ENCODE measurements around the gene LEO1. TPM values are rescaled to one million over a fixed set of nuclear protein-coding genes. Genes with fewer than 3 reads are reported as not detected.

Gene LEO1
- total RNA-seq, 4 donors from 2014 or later = 23.9 to 53.6 (median 27.3) TPM

GRCh38 chr15:52018693-52019393 lies 47.3 kb upstream of the LEO1 start, which contains the start of gene MAPK6:
Gene MAPK6 (plus strand): TSS chr15:52019219. CDS start chr15:52046461, 27,242 bp downstream.
- Histone ChIP-seq H3K27me3 (no peaks in the 10 kb centered on the region), H3K27ac (peak within 1 kb of the TSS; percentile 90 to 98 (median 92)), H3K4me1 (peaks cover 0 to 9% (median 2%) of the 10 kb centered on the region in 4 donors), H3K4me3 (peak within 1 kb of the TSS; percentile 54 to 86 (median 77)), H3K9me3 (no peaks in the 10 kb centered on the region), H3K36me3 (no peaks in the 10 kb centered on the region)
- peak; percentile 92 to 97 (median 95) for DNase-seq
- TF ChIP-seq, protein P1, sequence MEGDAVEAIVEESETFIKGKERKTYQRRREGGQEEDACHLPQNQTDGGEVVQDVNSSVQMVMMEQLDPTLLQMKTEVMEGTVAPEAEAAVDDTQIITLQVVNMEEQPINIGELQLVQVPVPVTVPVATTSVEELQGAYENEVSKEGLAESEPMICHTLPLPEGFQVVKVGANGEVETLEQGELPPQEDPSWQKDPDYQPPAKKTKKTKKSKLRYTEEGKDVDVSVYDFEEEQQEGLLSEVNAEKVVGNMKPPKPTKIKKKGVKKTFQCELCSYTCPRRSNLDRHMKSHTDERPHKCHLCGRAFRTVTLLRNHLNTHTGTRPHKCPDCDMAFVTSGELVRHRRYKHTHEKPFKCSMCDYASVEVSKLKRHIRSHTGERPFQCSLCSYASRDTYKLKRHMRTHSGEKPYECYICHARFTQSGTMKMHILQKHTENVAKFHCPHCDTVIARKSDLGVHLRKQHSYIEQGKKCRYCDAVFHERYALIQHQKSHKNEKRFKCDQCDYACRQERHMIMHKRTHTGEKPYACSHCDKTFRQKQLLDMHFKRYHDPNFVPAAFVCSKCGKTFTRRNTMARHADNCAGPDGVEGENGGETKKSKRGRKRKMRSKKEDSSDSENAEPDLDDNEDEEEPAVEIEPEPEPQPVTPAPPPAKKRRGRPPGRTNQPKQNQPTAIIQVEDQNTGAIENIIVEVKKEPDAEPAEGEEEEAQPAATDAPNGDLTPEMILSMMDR (IDR thresholded peaks at IDR 0.05) = peak in 2 of 6 experiments; percentile 5 to 7
- TF ChIP-seq POLR2A (IDR thresholded peaks at IDR 0.05) = peak; percentile 90 to 96

DNA sequence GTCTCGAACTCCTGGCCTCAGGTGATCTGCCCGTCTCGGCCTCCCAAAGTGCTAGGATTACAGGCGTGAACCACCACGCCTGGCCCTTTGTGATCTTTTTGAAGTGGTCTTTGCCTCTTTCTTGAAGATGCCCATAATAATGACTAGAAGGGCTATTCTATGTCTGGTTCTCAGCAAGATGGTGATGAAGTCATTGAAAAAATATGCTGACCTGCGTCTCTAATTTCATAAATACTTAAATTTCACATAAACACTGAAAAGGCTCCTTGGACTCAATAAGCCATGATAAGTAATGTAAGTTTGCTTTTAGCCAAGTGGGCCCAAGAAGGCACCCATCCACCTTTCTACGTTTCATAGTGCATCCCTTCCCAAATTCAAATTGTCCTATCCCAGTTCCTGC lies 46.7 kb upstream of the LEO1 start:
- no peaks in the 10 kb centered on the region for H3K27me3 ChIP-seq
- H3K27ac ChIP-seq = peak overlapping the region in 3 of 4 donors; percentile 90 to 98 (median 92)
- H3K4me1 ChIP-seq = peaks cover 0 to 9% (median 2%) of the 10 kb centered on the region in 4 donors
- no peak for DNase-seq
- H3K4me3 ChIP-seq = peak overlapping the region in 3 of 4 donors; percentile 54 to 86 (median 78)
- no peaks in the 10 kb centered on the region for H3K9me3 ChIP-seq
- H3K36me3 ChIP-seq = no peaks in the 10 kb centered on the region
- TF ChIP-seq, protein P1 (IDR thresholded peaks at IDR 0.05) = no peak
- TF ChIP-seq POLR2A (IDR thresholded peaks at IDR 0.05) = no peak

DNA sequence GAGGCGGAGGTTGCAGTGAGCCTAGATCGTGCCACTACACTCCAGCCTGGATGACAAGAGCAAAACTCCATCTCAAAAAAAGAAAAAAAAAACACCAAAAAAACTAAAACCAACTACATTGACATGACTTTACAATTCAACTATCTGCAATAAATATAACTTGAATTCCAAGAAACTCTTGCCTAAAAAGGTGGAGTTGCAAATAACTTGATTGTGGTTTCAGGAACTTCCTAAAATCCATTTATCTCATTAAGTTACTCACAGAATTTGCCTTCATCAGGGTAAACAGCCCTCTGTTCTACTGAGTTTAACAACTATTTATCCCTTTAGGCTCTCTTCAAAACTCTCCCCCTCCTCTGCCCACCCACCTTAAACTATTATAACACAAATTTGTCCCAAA lies 44.7 kb upstream of the LEO1 start:
- Histone ChIP-seq H3K27me3 (no peaks in the 10 kb centered on the region), H3K4me1 (peaks cover 0 to 3% (median under 1%) of the 10 kb centered on the region in 4 donors), H3K36me3 (no peaks in the 10 kb centered on the region), H3K9me3 (no peaks in the 10 kb centered on the region), H3K4me3 (no peak overlapping the region), H3K27ac (no peak overlapping the region)
- TF ChIP-seq, protein P1 (IDR thresholded peaks at IDR 0.05) = no peak
- TF ChIP-seq POLR2A (IDR thresholded peaks at IDR 0.05) = no peak
- DNase-seq = no peak

DNA sequence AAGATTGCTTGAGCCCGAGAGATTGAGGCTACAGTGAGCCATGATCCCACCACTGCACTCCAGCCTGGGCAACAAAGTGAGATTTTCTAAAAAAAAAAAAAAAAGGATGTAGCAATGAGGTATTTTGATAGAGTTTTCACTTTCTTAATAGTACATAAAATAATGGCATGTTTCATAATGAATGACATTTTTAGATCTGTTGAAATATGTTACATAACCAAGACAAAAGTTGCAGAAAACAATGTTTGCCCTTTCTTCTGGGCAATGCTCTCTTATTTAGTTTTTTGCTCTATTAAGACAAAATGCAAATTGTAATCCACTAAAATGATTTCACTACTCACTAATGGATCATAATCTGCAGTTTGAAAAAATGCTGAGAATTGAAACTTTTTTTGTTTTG lies 43.0 kb upstream of the LEO1 start:
- H3K36me3 ChIP-seq = no peaks in the 10 kb centered on the region
- DNase-seq = no peak
- H3K4me3 ChIP-seq = no peak overlapping the region
- H3K27ac ChIP-seq = no peak overlapping the region
- H3K27me3 ChIP-seq = no peaks in the 10 kb centered on the region
- no peak for TF ChIP-seq POLR2A (IDR thresholded peaks at IDR 0.05)
- TF ChIP-seq, protein P1 (IDR thresholded peaks at IDR 0.05) = no peak
- H3K9me3 ChIP-seq = no peaks in the 10 kb centered on the region
- H3K4me1 ChIP-seq = no peaks in the 10 kb centered on the region

DNA sequence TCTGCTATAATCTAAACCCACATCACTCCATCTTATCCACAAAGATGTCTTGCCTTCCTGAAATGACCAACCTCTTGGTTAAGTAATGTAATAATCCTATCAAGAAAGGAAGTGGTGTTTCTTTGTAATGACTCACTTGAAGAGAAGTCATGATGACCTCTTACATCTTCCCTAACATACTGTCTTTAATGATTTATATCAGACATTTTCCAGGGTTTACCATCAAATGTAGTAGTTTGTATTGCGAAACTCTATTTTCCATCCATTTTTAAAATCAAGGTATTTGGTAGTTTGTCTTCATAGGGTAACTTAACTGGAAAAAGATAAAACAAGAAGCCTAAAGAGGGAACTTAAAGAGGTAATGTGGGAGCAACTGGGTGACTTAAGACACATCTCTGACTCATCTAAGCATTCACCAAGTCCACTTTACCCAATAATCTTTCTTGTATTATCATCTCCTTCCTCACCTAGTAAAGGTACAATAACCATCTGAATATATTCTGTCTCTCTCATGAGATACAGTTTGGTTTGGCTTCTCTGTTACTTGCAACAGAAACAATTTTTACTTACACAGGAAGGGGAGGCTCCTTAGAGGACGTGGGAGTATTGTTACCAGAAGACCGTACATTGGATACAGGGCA lies 41.7 kb upstream of the LEO1 start:
- no peak for DNase-seq
- TF ChIP-seq, protein P1 (IDR thresholded peaks at IDR 0.05) = no peak
- no peak for TF ChIP-seq POLR2A (IDR thresholded peaks at IDR 0.05)
- no peaks in the 10 kb centered on the region for H3K36me3 ChIP-seq
- no peaks in the 10 kb centered on the region for H3K9me3 ChIP-seq
- H3K27ac ChIP-seq = no peak overlapping the region
- H3K4me1 ChIP-seq = no peaks in the 10 kb centered on the region
- H3K4me3 ChIP-seq = no peak overlapping the region
- H3K27me3 ChIP-seq = no peaks in the 10 kb centered on the region
